BJ (cell line): ENCODE measurements around the gene JUP. TPM values are rescaled to one million over a fixed set of nuclear protein-coding genes. Genes with fewer than 3 reads are reported as not detected.

ENCODE experiments used
- CTCF ChIA-PET: fragments of 350-600 bp; formaldehyde crosslinking; extraction: SDS; loops from one replicate; lab custom pipeline; 2021; ENCODE audit warnings: antibody characterized with exemption, inconsistent platforms; lab: Yijun Ruan, JAX
- POLR2A ChIA-PET: fragments of 300-600 bp; sonication (Branson Sonifier 250); formaldehyde crosslinking; extraction: SDS; loops from one replicate; lab custom pipeline; 2021; ENCODE audit warnings: antibody characterized with exemption; lab: Charles Lee
- DNase-seq: peaks from one replicate; pipeline ENCODE4 v3.0.0-alpha.2; 2011; ENCODE audit warnings: low read depth
- H3K27me3 ChIP-seq: 2 replicates; pipeline ENCODE4 v1.6.0; 2011; ENCODE audit warnings: low read length; ENCODE audit not compliant: control insufficient read depth, insufficient read depth
- H3K36me3 ChIP-seq: 2 replicates; pipeline ENCODE4 v1.5.1; 2011; ENCODE audit warnings: low read length; ENCODE audit not compliant: control insufficient read depth, insufficient read depth
- H3K4me3 ChIP-seq: 2 replicates; pipeline ENCODE4 v1.5.1; 2011; ENCODE audit warnings: low read depth, mild to moderate bottlenecking, control low read depth, low read length
- CTCF ChIP-seq: IDR thresholded peaks from 2 replicates; pipeline ENCODE4 v1.5.1; 2011; ENCODE audit warnings: low read depth, mild to moderate bottlenecking, control low read depth, inconsistent platforms, low read length, moderate library complexity; ENCODE audit not compliant: insufficient read depth
- polyA plus RNA-seq: library from polyadenylated mRNA; depleted of rRNA; stranded (reverse); fragments of >200 nt; gene quantifications from 2 replicates; pipeline ENCODE4 v1.2.3, GENCODE V29; 2011

Gene JUP
- polyA plus RNA-seq, 1 experiment, result 9.4 TPM

GRCh38 chr17:41797377-41797776 lies 10.9 kb upstream of the JUP start:
- no peak for DNase-seq
- 0 out of 2 replicates have a peak, but pooled peaks cover 3% of the 10 kb centered on the region for H3K36me3 ChIP-seq
- H3K4me3 ChIP-seq, result no peak overlapping the region
- no peak for TF ChIP-seq CTCF
- POLR2A ChIA-PET, result no interaction called here
- CTCF ChIA-PET, result interaction anchor here (1.0 to 9.3 kb wide), 3 partner anchors 9 to 162 kb away, joined by 3 to 67 read pairs (median 4); partner anchors contain the start of genes JUP and P3H4
- H3K27me3 ChIP-seq, result no peaks in the 10 kb centered on the region

- H3K4me3 ChIP-seq, result no peak overlapping the region
- no peaks in the 10 kb centered on the region for H3K27me3 ChIP-seq
- POLR2A ChIA-PET, result no interaction called here
- TF ChIP-seq CTCF, result no peak
- H3K36me3 ChIP-seq, result no peaks in the 10 kb centered on the region
- no peak for DNase-seq
- CTCF ChIA-PET, result interaction anchor here (1.0 to 9.3 kb wide), 4 partner anchors 8 to 163 kb away, joined by 3 to 67 read pairs (median 4); partner anchors contain the start of genes JUP and P3H4
Measured at GRCh38 chr17:41796121-41796895, 9.8 kb upstream of the JUP start.

- CTCF ChIA-PET, result interaction anchor here (1.2 to 9.3 kb wide), 2 partner anchors 6 to 57 kb away, joined by 6 to 67 read pairs; partner anchors contain the start of gene JUP
- no peak overlapping the region for H3K4me3 ChIP-seq
- no peaks in the 10 kb centered on the region for H3K27me3 ChIP-seq
- POLR2A ChIA-PET, result no interaction called here
- DNase-seq, result no peak
- no peaks in the 10 kb centered on the region for H3K36me3 ChIP-seq
- TF ChIP-seq CTCF, result no peak
Measured at GRCh38 chr17:41794540-41794975, 8.0 kb upstream of the JUP start.

- H3K4me3 ChIP-seq, result no peak overlapping the region
- CTCF ChIA-PET, result interaction anchor here (1.2 to 9.3 kb wide), 2 partner anchors 6 to 56 kb away, joined by 6 to 67 read pairs; partner anchors contain the start of gene JUP
- DNase-seq, result no peak
- POLR2A ChIA-PET, result no interaction called here
- no peaks in the 10 kb centered on the region; the same call in 1 of the 2 replicates for H3K27me3 ChIP-seq
- TF ChIP-seq CTCF, result no peak
- H3K36me3 ChIP-seq, result no peaks in the 10 kb centered on the region
Measured at GRCh38 chr17:41793784-41794539, 7.5 kb upstream of the JUP start.
